ENCODE data around the gene GPR42.

The GPR42 gene

DNA sequence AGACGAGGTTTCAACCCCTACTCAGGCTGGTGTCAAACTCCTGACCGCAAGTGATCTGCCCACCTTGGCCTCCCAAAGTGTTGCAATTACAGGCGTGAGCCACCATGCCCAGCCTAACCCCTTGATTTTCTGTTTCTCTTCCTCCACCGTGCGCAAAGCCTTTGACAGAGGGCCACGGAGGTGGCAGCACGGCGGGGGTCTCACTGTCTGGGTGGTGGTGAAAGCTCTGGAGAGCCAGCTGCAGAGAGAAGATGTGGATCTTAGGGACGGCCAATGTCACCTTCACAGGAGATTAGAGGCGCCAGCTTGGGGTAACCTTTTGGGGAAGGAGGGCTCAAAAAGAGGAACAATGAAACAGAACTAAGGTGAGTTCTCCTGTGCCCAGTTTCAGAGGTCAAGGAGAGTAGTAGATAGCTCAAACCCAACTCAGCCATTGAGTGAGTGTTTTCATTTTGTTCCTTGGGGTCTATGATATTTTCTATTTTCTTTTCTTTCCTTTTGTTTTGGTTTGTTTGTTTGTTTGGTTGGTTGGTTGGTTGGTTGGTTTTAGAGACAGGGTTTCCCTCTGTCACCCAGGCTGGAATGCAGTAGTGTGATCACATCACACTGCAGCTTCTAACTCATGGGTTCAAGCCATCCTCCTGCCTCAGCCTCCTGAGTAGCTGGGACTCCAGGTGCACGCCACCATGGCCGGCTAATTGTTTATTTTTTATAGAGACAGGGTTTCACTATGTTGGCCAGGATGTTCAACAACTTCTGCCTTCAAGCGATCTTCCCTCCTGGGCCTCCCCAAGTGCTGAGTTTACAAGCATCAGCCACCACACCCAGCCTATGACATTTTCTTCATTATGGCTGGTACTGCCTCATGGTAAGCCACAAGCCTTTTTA, 37.7 kb downstream of the GPR42 start:
- WGBS (ENCODE audit: insufficient coverage, insufficient read length): no CpG with 5 or more reads among the region's 13 CpGs
- H3K27ac ChIP-seq (ENCODE audit: low read length): no peak overlapping the region
- H3K4me1 ChIP-seq (ENCODE audit: control insufficient read depth, insufficient read depth, low read length): no peaks in the 10 kb centered on the region
- no peaks in the 10 kb centered on the region; the same call in 1 of the 2 replicates for H3K9me3 ChIP-seq (ENCODE audit: control insufficient read depth, insufficient read depth, low read length)
- no peaks in the 10 kb centered on the region for H3K36me3 ChIP-seq (ENCODE audit: control insufficient read depth, insufficient read depth, low read length)
- H3K27me3 ChIP-seq (ENCODE audit: control insufficient read depth, insufficient read depth, low read length): no peaks in the 10 kb centered on the region
- no peak for DNase-seq (ENCODE audit: low read depth, low spot score)
- no peak overlapping the region for H3K4me3 ChIP-seq (ENCODE audit: low read length)

DNA sequence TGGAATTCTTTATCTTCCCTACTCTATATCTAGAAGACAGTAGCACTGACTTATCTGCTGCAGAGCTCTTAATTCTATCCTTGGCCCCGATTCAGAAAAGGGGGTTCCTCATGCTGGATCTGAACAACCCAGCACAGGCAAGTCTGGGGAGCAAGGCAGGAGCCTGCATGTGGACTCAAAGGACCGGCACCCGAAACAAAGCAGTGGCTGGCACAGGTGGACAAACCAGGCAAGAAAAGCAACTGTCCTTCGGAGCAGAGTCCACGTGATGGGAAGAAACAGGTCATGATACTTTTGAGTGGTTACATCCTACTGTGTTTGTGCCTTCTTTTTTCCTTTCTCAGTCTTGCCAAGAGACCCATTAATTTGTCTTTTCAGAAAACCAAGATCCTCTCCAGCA, 38.3 kb downstream of the GPR42 start:
- Histone ChIP-seq H3K27me3 (ENCODE audit: control insufficient read depth, insufficient read depth, low read length) (no peaks in the 10 kb centered on the region), H3K27ac (ENCODE audit: low read length) (no peak overlapping the region), H3K9me3 (ENCODE audit: control insufficient read depth, insufficient read depth, low read length) (no peaks in the 10 kb centered on the region; the same call in 1 of the 2 replicates), H3K4me1 (ENCODE audit: control insufficient read depth, insufficient read depth, low read length) (no peaks in the 10 kb centered on the region), H3K36me3 (ENCODE audit: control insufficient read depth, insufficient read depth, low read length) (no peaks in the 10 kb centered on the region), H3K4me3 (ENCODE audit: low read length) (no peak overlapping the region)
- WGBS (ENCODE audit: insufficient coverage, insufficient read length): no CpG with 5 or more reads among the region's 5 CpGs
- no peak for DNase-seq (ENCODE audit: low read depth, low spot score)

DNA sequence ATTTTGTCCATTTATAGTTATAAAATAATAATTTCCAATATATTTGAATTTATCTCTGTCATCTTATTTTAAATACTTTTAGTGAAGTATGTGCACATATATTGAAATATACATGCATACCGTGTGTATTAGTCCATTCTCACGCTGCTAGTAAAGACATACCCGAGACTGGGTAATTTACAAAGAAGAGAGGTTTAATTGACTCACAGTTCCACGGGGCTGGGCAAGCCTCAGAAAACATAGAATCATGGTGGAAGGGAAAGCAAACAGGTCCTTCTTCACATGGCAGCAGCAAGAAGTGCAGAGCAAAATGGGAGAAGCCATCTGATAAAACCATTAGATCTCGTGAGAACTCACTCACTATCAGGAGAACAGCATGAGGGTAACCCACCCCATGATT, 39.6 kb downstream of the GPR42 start:
- Histone ChIP-seq H3K27ac (ENCODE audit: low read length) (no peak overlapping the region), H3K4me1 (ENCODE audit: control insufficient read depth, insufficient read depth, low read length) (no peaks in the 10 kb centered on the region), H3K4me3 (ENCODE audit: low read length) (no peak overlapping the region), H3K27me3 (ENCODE audit: control insufficient read depth, insufficient read depth, low read length) (no peaks in the 10 kb centered on the region), H3K9me3 (ENCODE audit: control insufficient read depth, insufficient read depth, low read length) (no peaks in the 10 kb centered on the region; the same call in 1 of the 2 replicates), H3K36me3 (ENCODE audit: control insufficient read depth, insufficient read depth, low read length) (no peaks in the 10 kb centered on the region)
- no CpG with 5 or more reads among the region's 5 CpGs for WGBS (ENCODE audit: insufficient coverage, insufficient read length)
- no peak for DNase-seq (ENCODE audit: low read depth, low spot score)

GRCh38 chr19:35414442-35414841, 43.6 kb downstream of the GPR42 start:
- Histone ChIP-seq H3K27ac (ENCODE audit: low read length) (no peak overlapping the region), H3K27me3 (ENCODE audit: control insufficient read depth, insufficient read depth, low read length) (no peaks in the 10 kb centered on the region)
- no CpG with 5 or more reads among the region's 3 CpGs for WGBS (ENCODE audit: insufficient coverage, insufficient read length)

DNA sequence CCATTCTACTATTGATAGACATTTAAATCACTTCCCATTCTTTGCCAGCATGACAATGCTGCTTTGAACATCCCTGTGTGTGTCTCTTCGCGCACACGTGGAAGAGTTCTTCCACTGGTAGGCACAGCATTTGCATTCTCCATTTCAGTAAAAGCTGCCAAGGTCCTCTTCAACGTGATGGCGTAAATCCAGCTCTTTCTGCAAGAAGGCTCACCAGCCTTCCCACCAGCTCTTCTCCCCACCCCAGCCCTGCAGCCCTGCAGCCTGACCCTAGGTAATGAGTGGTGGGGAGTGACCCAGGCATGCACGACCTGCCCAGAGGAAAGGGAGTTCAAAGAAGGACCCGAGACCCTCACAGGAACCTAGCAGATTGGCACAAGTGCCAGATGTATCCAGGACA, 45.5 kb downstream of the GPR42 start:
- no peak overlapping the region for H3K4me3 ChIP-seq (ENCODE audit: low read length)
- no peaks in the 10 kb centered on the region for H3K36me3 ChIP-seq (ENCODE audit: control insufficient read depth, insufficient read depth, low read length)
- no peaks in the 10 kb centered on the region for H3K9me3 ChIP-seq (ENCODE audit: control insufficient read depth, insufficient read depth, low read length)
- H3K27me3 ChIP-seq (ENCODE audit: control insufficient read depth, insufficient read depth, low read length): no peaks in the 10 kb centered on the region
- H3K27ac ChIP-seq (ENCODE audit: low read length): no peak overlapping the region
- no CpG with 5 or more reads among the region's 7 CpGs for WGBS (ENCODE audit: insufficient coverage, insufficient read length)
- no peaks in the 10 kb centered on the region; the same call in 1 of the 2 replicates for H3K4me1 ChIP-seq (ENCODE audit: control insufficient read depth, insufficient read depth, low read length)
- DNase-seq (ENCODE audit: low read depth, low spot score): no peak

More at GRCh38 chr19:35414442-35414841, 43.6 kb downstream of the GPR42 start:
- no peak for DNase-seq (ENCODE audit: low read depth, low spot score)
- no peaks in the 10 kb centered on the region for H3K36me3 ChIP-seq (ENCODE audit: control insufficient read depth, insufficient read depth, low read length)
- H3K4me1 ChIP-seq (ENCODE audit: control insufficient read depth, insufficient read depth, low read length): no peaks in the 10 kb centered on the region
- no peaks in the 10 kb centered on the region for H3K9me3 ChIP-seq (ENCODE audit: control insufficient read depth, insufficient read depth, low read length)
- no peak overlapping the region for H3K4me3 ChIP-seq (ENCODE audit: low read length)

DNA sequence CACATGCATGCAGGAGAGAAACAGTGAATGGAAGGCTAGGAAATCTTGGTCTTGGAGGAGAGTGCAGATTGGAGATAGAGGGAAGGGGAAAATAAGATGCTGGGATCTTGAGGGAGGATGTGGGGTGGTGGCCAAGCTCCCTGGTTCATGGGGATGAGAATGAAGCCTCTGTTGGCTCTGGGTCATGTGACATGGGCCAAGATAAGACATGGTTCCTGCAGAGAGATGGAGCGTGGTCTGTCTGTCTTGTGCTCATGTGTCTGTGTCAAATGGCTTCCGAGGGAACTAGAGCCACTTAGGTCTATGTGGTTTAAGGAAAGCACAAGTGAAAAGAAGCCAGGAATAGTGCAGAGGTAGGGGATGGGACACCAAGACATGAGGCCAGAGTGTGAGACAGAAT, 46.4 kb downstream of the GPR42 start:
- no peaks in the 10 kb centered on the region for H3K9me3 ChIP-seq (ENCODE audit: control insufficient read depth, insufficient read depth, low read length)
- H3K4me1 ChIP-seq (ENCODE audit: control insufficient read depth, insufficient read depth, low read length): no peaks in the 10 kb centered on the region; the same call in 1 of the 2 replicates
- no peak overlapping the region for H3K4me3 ChIP-seq (ENCODE audit: low read length)
- DNase-seq (ENCODE audit: low read depth, low spot score): no peak
- no CpG with 5 or more reads among the region's 2 CpGs for WGBS (ENCODE audit: insufficient coverage, insufficient read length)
- no peaks in the 10 kb centered on the region for H3K36me3 ChIP-seq (ENCODE audit: control insufficient read depth, insufficient read depth, low read length)
- H3K27me3 ChIP-seq (ENCODE audit: control insufficient read depth, insufficient read depth, low read length): no peaks in the 10 kb centered on the region
- H3K27ac ChIP-seq (ENCODE audit: low read length): no peak overlapping the region

DNA sequence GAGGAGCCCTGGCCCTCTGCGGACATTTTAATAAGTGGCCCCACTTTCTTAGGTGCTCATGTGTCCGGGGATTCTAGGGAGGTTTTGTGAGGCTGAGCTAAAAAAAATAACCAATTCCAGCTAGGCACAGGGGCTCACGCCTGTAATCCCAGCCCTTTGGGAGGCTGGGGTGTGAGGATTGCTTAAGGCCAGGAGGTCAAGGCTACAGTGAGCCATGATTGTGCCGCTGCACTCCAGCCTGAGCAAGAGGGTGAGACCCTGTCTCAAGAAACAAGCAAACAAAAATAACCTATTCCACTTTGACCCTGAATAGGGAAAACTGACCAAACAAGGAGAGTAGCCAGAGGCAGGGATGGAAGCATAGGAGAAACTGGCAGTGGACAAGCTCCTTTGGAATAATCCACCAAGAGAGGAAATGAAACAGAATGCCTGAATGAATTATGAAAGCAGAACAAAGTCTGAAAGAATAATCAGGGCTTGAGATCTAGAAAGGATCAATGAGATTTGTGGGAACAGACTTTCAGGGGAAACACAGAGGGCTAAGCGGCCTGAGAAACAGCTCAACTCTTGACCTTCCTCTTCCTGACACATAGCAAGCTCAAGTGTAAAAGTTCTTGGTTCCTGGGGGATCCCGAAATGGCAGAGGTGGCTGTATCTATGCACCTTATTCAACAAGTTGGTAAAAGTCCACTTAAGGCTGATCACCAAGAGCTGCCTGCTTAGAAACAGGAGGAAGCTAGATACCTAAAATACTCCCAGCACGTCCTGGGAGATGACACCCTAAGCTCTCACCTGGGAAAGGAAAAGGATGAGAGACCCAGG, 47.1 kb downstream of the GPR42 start:
- DNase-seq (ENCODE audit: low read depth, low spot score): no peak
- H3K4me3 ChIP-seq (ENCODE audit: low read length): no peak overlapping the region
- H3K9me3 ChIP-seq (ENCODE audit: control insufficient read depth, insufficient read depth, low read length): no peaks in the 10 kb centered on the region
- no peak overlapping the region for H3K27ac ChIP-seq (ENCODE audit: low read length)
- no peaks in the 10 kb centered on the region for H3K27me3 ChIP-seq (ENCODE audit: control insufficient read depth, insufficient read depth, low read length)
- no CpG with 5 or more reads among the region's 7 CpGs for WGBS (ENCODE audit: insufficient coverage, insufficient read length)
- H3K36me3 ChIP-seq (ENCODE audit: control insufficient read depth, insufficient read depth, low read length): no peaks in the 10 kb centered on the region
- no peaks in the 10 kb centered on the region; the same call in 1 of the 2 replicates for H3K4me1 ChIP-seq (ENCODE audit: control insufficient read depth, insufficient read depth, low read length)

- no peaks in the 10 kb centered on the region for H3K27me3 ChIP-seq (ENCODE audit: control insufficient read depth, insufficient read depth, low read length)
- no peaks in the 10 kb centered on the region for H3K9me3 ChIP-seq (ENCODE audit: control insufficient read depth, insufficient read depth, low read length)
- WGBS (ENCODE audit: insufficient coverage, insufficient read length): no CpG with 5 or more reads among the region's 3 CpGs
- no peaks in the 10 kb centered on the region for H3K36me3 ChIP-seq (ENCODE audit: control insufficient read depth, insufficient read depth, low read length)
- no peak for DNase-seq (ENCODE audit: low read depth, low spot score)
- H3K4me3 ChIP-seq (ENCODE audit: low read length): no peak overlapping the region
- H3K4me1 ChIP-seq (ENCODE audit: control insufficient read depth, insufficient read depth, low read length): no peaks in the 10 kb centered on the region; the same call in 1 of the 2 replicates
- H3K27ac ChIP-seq (ENCODE audit: low read length): no peak overlapping the region
Measured at GRCh38 chr19:35419046-35419445, 48.2 kb downstream of the GPR42 start.

DNA sequence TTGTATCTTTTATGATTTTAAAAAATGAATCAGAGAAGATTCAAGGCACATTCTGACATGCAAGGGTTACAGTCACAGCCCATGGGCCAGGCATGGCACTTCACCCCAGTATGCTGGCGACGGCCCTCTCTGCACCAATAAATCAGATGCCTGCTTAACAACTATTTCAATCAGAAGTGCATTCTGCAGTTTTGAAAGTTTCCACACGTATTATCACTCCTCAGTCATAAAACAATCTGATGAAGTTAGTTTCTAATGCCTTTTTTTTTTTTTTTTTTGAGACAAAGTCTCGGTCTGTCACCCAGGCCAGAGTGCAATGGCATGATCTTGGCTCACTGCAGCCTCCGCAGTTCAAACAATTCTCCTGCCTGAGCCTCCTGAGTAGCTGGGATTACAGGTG, 48.9 kb downstream of the GPR42 start:
- Histone ChIP-seq H3K9me3 (ENCODE audit: control insufficient read depth, insufficient read depth, low read length) (no peaks in the 10 kb centered on the region), H3K27ac (ENCODE audit: low read length) (no peak overlapping the region), H3K27me3 (ENCODE audit: control insufficient read depth, insufficient read depth, low read length) (no peaks in the 10 kb centered on the region), H3K36me3 (ENCODE audit: control insufficient read depth, insufficient read depth, low read length) (no peaks in the 10 kb centered on the region), H3K4me3 (ENCODE audit: low read length) (no peak overlapping the region), H3K4me1 (ENCODE audit: control insufficient read depth, insufficient read depth, low read length) (no peaks in the 10 kb centered on the region; the same call in 1 of the 2 replicates)
- no CpG with 5 or more reads among the region's 5 CpGs for WGBS (ENCODE audit: insufficient coverage, insufficient read length)
- DNase-seq (ENCODE audit: low read depth, low spot score): no peak

GRCh38 chr19:35421362-35421761, 50.5 kb downstream of the GPR42 start:
- DNase-seq (ENCODE audit: low read depth, low spot score): no peak
- no peak overlapping the region for H3K4me3 ChIP-seq (ENCODE audit: low read length)
- H3K27ac ChIP-seq (ENCODE audit: low read length): no peak overlapping the region
- no peaks in the 10 kb centered on the region; the same call in 1 of the 2 replicates for H3K4me1 ChIP-seq (ENCODE audit: control insufficient read depth, insufficient read depth, low read length)
- no peaks in the 10 kb centered on the region for H3K36me3 ChIP-seq (ENCODE audit: control insufficient read depth, insufficient read depth, low read length)
- no peaks in the 10 kb centered on the region for H3K27me3 ChIP-seq (ENCODE audit: control insufficient read depth, insufficient read depth, low read length)
- WGBS (ENCODE audit: insufficient coverage, insufficient read length): no CpG with 5 or more reads among the region's 11 CpGs
- H3K9me3 ChIP-seq (ENCODE audit: control insufficient read depth, insufficient read depth, low read length): no peaks in the 10 kb centered on the region

Measured in iPS DF 6.9 (cell line).